Endothelial cell of umbilical vein (primary cell): ENCODE measurements around the gene PPP1R16B. TPM values are rescaled to one million over a fixed set of nuclear protein-coding genes. Genes with fewer than 3 reads are reported as not detected.

Experiments used
- BruUV-seq: library from RNA; stranded (reverse); fragments of 400-500 nt; replicated peaks from 2 replicates; lab custom pipeline; 2021; lab: Mats Ljungman, UMichigan
- CTCF ChIA-PET: fragments of 300-600, 350-600 bp; sonication (Branson Sonifier 250); formaldehyde crosslinking; loops from one replicate; lab custom pipeline; 2021; ENCODE audit warnings: antibody characterized with exemption, inconsistent platforms; lab: Charles Lee
- POLR2A ChIA-PET: fragments of 300-600, 350-600 bp; sonication (Branson Sonifier 250); formaldehyde crosslinking; loops from one replicate; lab custom pipeline; 2021; ENCODE audit warnings: antibody characterized with exemption, inconsistent platforms; lab: Charles Lee
- DNase-seq: peaks from one replicate; pipeline ENCODE4 v3.0.0-alpha.2; 2011; ENCODE audit warnings: low read depth, low spot score
- FAIRE-seq: peaks from 2 replicates; lab custom pipeline; 2011; peaks lifted over from hg19 to GRCh38; lab: Jason Lieb, UNC
- H2AFZ ChIP-seq: 2 replicates; pipeline ENCODE4 v1.6.0; 2012; ENCODE audit warnings: low read depth, low read length, control low read depth, inconsistent platforms
- H3K27ac ChIP-seq: 2 replicates; pipeline ENCODE4 v1.5.1; 2011; ENCODE audit warnings: low read depth, mild to moderate bottlenecking, control low read depth, low read length, moderate library complexity; ENCODE audit not compliant: insufficient read depth
- H3K27me3 ChIP-seq, 2 experiments: 2 replicates each; pipeline versions ENCODE4 v1.6.0 to v1.6.1; 2011; ENCODE audit warnings: low read length in 2 of 2, mixed read lengths in 1 of 2; ENCODE audit not compliant: control insufficient read depth in 2 of 2, insufficient read depth in 2 of 2
- H3K36me3 ChIP-seq, 2 experiments: 2 replicates in 1 of 2; 3 replicates in 1 of 2; pipeline ENCODE4 v1.5.1; 2011; ENCODE audit warnings: low read length in 2 of 2, mild to moderate bottlenecking in 1 of 2, moderate library complexity in 1 of 2; ENCODE audit not compliant: control insufficient read depth in 2 of 2, insufficient read depth in 2 of 2; ENCODE audit errors: extremely low read depth in 1 of 2
- H3K4me1 ChIP-seq: 3 replicates; pipeline ENCODE4 v1.5.1; 2011; ENCODE audit warnings: mild to moderate bottlenecking, low read length; ENCODE audit not compliant: control insufficient read depth, insufficient read depth; ENCODE audit errors: extremely low read depth
- H3K4me2 ChIP-seq: 2 replicates; pipeline ENCODE4 v1.6.1; 2011; ENCODE audit warnings: low read length, control low read depth, mixed read lengths; ENCODE audit not compliant: insufficient read depth
- H3K4me3 ChIP-seq, 3 experiments: fragments of 200-600 bp in 1 of 3; sonication (generic), shearing (Covaris generic) in 1 of 3; replicated peaks in 1 of 3; 2 replicates each; pipeline ENCODE4 v1.5.1; 2011 to 2016; ENCODE audit warnings: control low read depth in 3 of 3, low read length in 3 of 3, mild to moderate bottlenecking in 2 of 3, inconsistent platforms in 1 of 3, low read depth in 1 of 3, moderate library complexity in 1 of 3; ENCODE audit not compliant: insufficient read depth in 1 of 3
- H3K79me2 ChIP-seq: 2 replicates; pipeline ENCODE4 v1.6.0; 2012; ENCODE audit warnings: low read length, inconsistent platforms; ENCODE audit not compliant: control insufficient read depth, insufficient read depth
- H3K9ac ChIP-seq: replicated peaks from 2 replicates; pipeline ENCODE3; 2011; ENCODE audit warnings: low read length, control low read depth; ENCODE audit not compliant: insufficient read depth; ENCODE audit errors: extremely low read depth
- H3K9me1 ChIP-seq: replicated peaks from 3 replicates; pipeline ENCODE4 v1.6.0; 2011; ENCODE audit warnings: mild to moderate bottlenecking, low read length; ENCODE audit not compliant: control insufficient read depth, insufficient read depth; ENCODE audit errors: extremely low read depth
- H3K9me3 ChIP-seq: replicated peaks from 2 replicates; pipeline ENCODE4 v1.5.1; 2012; ENCODE audit warnings: low read length, inconsistent platforms; ENCODE audit not compliant: control insufficient read depth, insufficient read depth
- H4K20me1 ChIP-seq: replicated peaks from 2 replicates; pipeline ENCODE3; 2011; ENCODE audit warnings: mild to moderate bottlenecking, low read length; ENCODE audit not compliant: control insufficient read depth, insufficient read depth; ENCODE audit errors: extremely low read depth
- EZH2 ChIP-seq: IDR thresholded peaks from 2 replicates; pipeline ENCODE4 v1.6.1; 2012; ENCODE audit warnings: borderline replicate concordance, low read depth, mild to moderate bottlenecking, moderate library complexity, low read length, inconsistent platforms; ENCODE audit not compliant: severe bottlenecking
- FOS ChIP-seq: IDR thresholded peaks from 2 replicates; pipeline ENCODE4 v1.6.1; 2011; ENCODE audit warnings: mild to moderate bottlenecking, low read length, moderate library complexity, borderline replicate concordance; ENCODE audit not compliant: insufficient read depth
- GATA2 ChIP-seq: IDR thresholded peaks from 2 replicates; pipeline ENCODE4 v1.7.0; 2011; ENCODE audit warnings: low read depth, mild to moderate bottlenecking, moderate library complexity, mixed read lengths, low read length; ENCODE audit not compliant: insufficient read length, insufficient read depth
- JUN ChIP-seq: IDR thresholded peaks from 2 replicates; pipeline ENCODE4 v1.6.1; 2011; ENCODE audit warnings: borderline replicate concordance, low read depth; ENCODE audit not compliant: insufficient read length, insufficient read depth
- MYC ChIP-seq: IDR thresholded peaks from one replicate; pipeline ENCODE4 v1.6.1; 2011; ENCODE audit warnings: mild to moderate bottlenecking, low read depth, low read length
- POLR2A ChIP-seq: IDR thresholded peaks from 2 replicates; pipeline ENCODE4 v1.6.1; 2012; ENCODE audit warnings: low read depth, mild to moderate bottlenecking, control low read depth, low read length
- POLR2AphosphoS5 ChIP-seq: IDR thresholded peaks from 2 replicates; pipeline ENCODE4 v1.6.1; 2012; ENCODE audit warnings: low read depth, mild to moderate bottlenecking, control low read depth, low read length, moderate library complexity; ENCODE audit not compliant: insufficient read depth
- dilution Hi-C: fragments of 300-500 bp; cut with MboI; formaldehyde crosslinking; loops from one replicate; pipeline ENCODE4 v1.15.0; 2019; ENCODE audit warnings: low sequenced_read_pairs; ENCODE audit not compliant: extremely low pct_ligation_motif_present
- intact Hi-C: fragments of 100-400 bp; cut with micrococcal nuclease; formaldehyde crosslinking; loops from one replicate; pipeline ENCODE4 v1.10.0; 2022
- polyA plus RNA-seq, 4 experiments: library from polyadenylated mRNA; depleted of rRNA in 3 of 4; stranded (reverse) in 3 of 4; unstranded in 1 of 4; fragments of >200 nt; gene quantifications; 2 replicates each; pipeline versions ENCODE4 v1.2.1 to v1.2.3, GENCODE V29; 2011 to 2012; ENCODE audit warnings: missing spikeins in 1 of 4
- total RNA-seq: library from RNA; stranded (reverse); gene quantifications from 2 replicates; pipeline ENCODE4 v1.2.3, GENCODE V29; 2021
- TF ChIP-seq, protein P1 (sequence below): IDR thresholded peaks from 2 replicates; pipeline ENCODE4 v1.6.1; 2011; ENCODE audit not compliant: insufficient read depth, insufficient read length
- TF ChIP-seq, protein P2 (sequence below), 2 donors: IDR thresholded peaks; 1 replicate in 1 of 2; 2 replicates in 1 of 2; pipeline ENCODE4 v1.5.1; 2011; ENCODE audit warnings: low read length in 2 of 2, mild to moderate bottlenecking in 2 of 2, moderate library complexity in 2 of 2, control low read depth in 1 of 2, inconsistent platforms in 1 of 2, low read depth in 1 of 2; ENCODE audit not compliant: insufficient read depth in 1 of 2; ENCODE audit errors: extremely low read depth in 1 of 2

The PPP1R16B gene
- total and polyA plus RNA-seq, 2 donors (not counting 3 experiments of a cell fraction or from before 2014, with no cell fraction given), result 34.7 to 68.1 TPM

DNA sequence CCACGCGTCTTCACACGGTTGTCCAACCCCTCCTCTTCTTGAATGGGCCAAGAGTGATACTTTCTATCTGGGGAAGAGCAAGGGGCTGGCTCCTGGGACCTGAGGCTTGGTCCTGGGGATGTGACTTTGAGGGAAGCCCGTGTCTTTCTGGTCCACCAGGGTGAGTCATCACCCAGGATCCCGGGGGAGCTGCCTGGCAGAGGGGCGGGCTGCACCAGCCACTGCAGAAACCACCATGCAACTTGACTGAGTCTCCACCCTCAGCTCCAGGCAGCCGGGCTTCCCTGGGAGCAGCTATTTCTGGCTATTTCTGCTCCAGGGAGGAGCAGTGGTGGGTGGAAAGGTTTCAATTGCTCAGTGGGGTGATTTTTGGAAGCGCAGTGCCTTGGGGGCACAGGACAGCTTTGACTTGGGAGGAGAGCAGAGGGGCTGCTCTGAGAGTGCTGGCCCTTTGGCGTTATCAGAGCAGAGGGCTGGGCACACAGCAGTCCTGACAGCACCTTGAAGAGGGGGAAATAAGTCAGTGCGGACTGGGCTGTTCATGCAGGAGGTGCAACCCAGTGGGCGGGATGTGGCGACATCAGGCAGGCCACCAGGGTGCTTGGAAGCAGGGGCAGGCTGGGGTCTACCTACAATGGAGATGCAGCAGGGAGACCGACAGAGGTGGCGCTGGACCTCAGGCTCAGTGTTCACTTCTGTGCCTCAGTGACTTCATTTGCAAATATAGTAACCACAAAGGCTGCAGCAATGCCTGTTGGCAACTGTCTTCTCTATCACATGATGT is 75.6 kb downstream of the PPP1R16B start:
- no peak overlapping the region for H3K4me2 ChIP-seq
- POLR2A ChIA-PET, result no interaction called here
- no peaks in the 10 kb centered on the region for H3K36me3 ChIP-seq

DNA sequence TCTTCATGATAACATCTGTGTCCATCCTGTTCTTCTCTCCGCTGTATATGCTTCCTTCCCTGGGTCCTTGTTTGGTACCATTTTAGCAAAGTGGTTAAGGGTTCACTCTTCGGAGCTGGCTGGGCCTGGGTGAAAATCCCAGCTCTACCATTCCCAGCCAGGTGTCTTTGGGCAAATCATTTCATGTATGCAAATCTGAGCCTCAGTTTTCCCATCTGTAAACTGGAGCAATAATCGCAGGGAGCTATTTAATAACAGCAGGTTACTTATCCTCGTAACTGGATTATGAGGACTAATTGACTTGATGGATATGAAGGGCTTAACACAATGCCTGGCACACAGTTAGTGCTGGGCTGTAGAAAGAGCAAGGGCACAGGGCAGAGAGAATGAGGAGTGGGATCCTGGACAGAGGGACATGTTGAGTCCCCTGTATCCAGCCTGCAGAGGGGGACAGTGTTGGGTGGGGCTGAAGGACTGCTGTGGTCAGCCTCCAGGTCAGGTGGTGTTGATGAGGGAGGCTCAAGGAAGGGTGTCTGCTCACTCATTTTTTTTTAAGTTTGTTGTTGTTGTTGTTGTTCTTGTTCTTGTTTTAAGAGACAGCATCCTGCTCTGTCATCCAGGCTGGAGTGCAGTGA is 76.4 kb downstream of the PPP1R16B start:
- POLR2A ChIA-PET, result no interaction called here
- no peak overlapping the region for H3K27ac ChIP-seq
- no peaks in the 10 kb centered on the region for H3K36me3 ChIP-seq
- H3K4me2 ChIP-seq, result no peak overlapping the region
- dilution Hi-C loops, result no loop called here
- no peak overlapping the region for H2AFZ ChIP-seq
- no TSS peak for BruUV-seq
- DNase-seq (no peak), FAIRE-seq (no peak)
- no peaks in the 10 kb centered on the region for H3K79me2 ChIP-seq
- peaks cover 7% of the 10 kb centered on the region for H3K4me1 ChIP-seq
- H3K27me3 ChIP-seq, result no peaks in the 10 kb centered on the region
- no peak for TF ChIP-seq EZH2
- TF ChIP-seq JUN, result no peak
- TF ChIP-seq FOS, result no peak
- no peak for TF ChIP-seq GATA2
- no peak for TF ChIP-seq POLR2AphosphoS5
- TF ChIP-seq, protein P1, sequence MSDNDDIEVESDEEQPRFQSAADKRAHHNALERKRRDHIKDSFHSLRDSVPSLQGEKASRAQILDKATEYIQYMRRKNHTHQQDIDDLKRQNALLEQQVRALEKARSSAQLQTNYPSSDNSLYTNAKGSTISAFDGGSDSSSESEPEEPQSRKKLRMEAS, result no peak
- TF ChIP-seq MYC, result no peak
- TF ChIP-seq, protein P2, sequence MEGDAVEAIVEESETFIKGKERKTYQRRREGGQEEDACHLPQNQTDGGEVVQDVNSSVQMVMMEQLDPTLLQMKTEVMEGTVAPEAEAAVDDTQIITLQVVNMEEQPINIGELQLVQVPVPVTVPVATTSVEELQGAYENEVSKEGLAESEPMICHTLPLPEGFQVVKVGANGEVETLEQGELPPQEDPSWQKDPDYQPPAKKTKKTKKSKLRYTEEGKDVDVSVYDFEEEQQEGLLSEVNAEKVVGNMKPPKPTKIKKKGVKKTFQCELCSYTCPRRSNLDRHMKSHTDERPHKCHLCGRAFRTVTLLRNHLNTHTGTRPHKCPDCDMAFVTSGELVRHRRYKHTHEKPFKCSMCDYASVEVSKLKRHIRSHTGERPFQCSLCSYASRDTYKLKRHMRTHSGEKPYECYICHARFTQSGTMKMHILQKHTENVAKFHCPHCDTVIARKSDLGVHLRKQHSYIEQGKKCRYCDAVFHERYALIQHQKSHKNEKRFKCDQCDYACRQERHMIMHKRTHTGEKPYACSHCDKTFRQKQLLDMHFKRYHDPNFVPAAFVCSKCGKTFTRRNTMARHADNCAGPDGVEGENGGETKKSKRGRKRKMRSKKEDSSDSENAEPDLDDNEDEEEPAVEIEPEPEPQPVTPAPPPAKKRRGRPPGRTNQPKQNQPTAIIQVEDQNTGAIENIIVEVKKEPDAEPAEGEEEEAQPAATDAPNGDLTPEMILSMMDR (IDR thresholded peaks at IDR 0.05; ENCODE audit: extremely low read depth in 1 of 2, insufficient read depth in 1 of 2, low read depth in 1 of 2, low read length in 2 of 2), result no peak
- no peak for TF ChIP-seq POLR2A
- intact Hi-C loops, result no loop called here
- H4K20me1 ChIP-seq, result no peaks in the 10 kb centered on the region
- H3K9me1 ChIP-seq, result no peaks in the 10 kb centered on the region
- CTCF ChIA-PET, result interaction anchor here (0.9 kb wide), 1 partner anchor 44 kb away, joined by 3 read pairs; the partner anchor contains the start of gene FAM83D
- H3K4me3 ChIP-seq, result no peak overlapping the region
- no peak overlapping the region for H3K9ac ChIP-seq
- H3K9me3 ChIP-seq, result no peaks in the 10 kb centered on the region

More for the DNA sequence above, 75.6 kb downstream of the PPP1R16B start:
- DNase-seq (no peak), FAIRE-seq (no peak)
- intact Hi-C loops (no loop called here), dilution Hi-C loops (no loop called here)
- H4K20me1 ChIP-seq, result no peaks in the 10 kb centered on the region
- H3K9me3 ChIP-seq, result no peaks in the 10 kb centered on the region
- H3K9ac ChIP-seq, result no peak overlapping the region
- H3K4me1 ChIP-seq, result peaks cover 14% of the 10 kb centered on the region
- H3K79me2 ChIP-seq, result no peaks in the 10 kb centered on the region
- H2AFZ ChIP-seq, result no peak overlapping the region
- H3K27ac ChIP-seq, result no peak overlapping the region
- no TSS peak for BruUV-seq
- CTCF ChIA-PET, result interaction anchor here (1.2 kb wide), 1 partner anchor 12 kb away, joined by 3 read pairs; no protein-coding TSS in a partner anchor
- H3K27me3 ChIP-seq, result no peaks in the 10 kb centered on the region
- TF ChIP-seq EZH2, result no peak
- no peak overlapping the region for H3K4me3 ChIP-seq
- H3K9me1 ChIP-seq, result no peaks in the 10 kb centered on the region
